HG03439 (cell line): Measurements from ENCODE around the gene RUFY1.
A peak's percentile ranks its signal among the peaks of the same experiment; 100 is the strongest.
"Not testable (repeated sequence)": the region's sequence is repeated elsewhere in the genome, so short reads cannot be mapped to it uniquely, and the experiment has no call there.

ENCODE experiments used
- ATAC-seq: cut with Tn5 transposase; IDR thresholded peaks from one replicate; pipeline ENCODE4 v1.9.1; 2021; ENCODE audit warnings: mild to moderate bottlenecking, moderate library complexity; ENCODE audit not compliant: unreplicated experiment

The RUFY1 gene, protein sequence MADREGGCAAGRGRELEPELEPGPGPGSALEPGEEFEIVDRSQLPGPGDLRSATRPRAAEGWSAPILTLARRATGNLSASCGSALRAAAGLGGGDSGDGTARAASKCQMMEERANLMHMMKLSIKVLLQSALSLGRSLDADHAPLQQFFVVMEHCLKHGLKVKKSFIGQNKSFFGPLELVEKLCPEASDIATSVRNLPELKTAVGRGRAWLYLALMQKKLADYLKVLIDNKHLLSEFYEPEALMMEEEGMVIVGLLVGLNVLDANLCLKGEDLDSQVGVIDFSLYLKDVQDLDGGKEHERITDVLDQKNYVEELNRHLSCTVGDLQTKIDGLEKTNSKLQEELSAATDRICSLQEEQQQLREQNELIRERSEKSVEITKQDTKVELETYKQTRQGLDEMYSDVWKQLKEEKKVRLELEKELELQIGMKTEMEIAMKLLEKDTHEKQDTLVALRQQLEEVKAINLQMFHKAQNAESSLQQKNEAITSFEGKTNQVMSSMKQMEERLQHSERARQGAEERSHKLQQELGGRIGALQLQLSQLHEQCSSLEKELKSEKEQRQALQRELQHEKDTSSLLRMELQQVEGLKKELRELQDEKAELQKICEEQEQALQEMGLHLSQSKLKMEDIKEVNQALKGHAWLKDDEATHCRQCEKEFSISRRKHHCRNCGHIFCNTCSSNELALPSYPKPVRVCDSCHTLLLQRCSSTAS

DNA sequence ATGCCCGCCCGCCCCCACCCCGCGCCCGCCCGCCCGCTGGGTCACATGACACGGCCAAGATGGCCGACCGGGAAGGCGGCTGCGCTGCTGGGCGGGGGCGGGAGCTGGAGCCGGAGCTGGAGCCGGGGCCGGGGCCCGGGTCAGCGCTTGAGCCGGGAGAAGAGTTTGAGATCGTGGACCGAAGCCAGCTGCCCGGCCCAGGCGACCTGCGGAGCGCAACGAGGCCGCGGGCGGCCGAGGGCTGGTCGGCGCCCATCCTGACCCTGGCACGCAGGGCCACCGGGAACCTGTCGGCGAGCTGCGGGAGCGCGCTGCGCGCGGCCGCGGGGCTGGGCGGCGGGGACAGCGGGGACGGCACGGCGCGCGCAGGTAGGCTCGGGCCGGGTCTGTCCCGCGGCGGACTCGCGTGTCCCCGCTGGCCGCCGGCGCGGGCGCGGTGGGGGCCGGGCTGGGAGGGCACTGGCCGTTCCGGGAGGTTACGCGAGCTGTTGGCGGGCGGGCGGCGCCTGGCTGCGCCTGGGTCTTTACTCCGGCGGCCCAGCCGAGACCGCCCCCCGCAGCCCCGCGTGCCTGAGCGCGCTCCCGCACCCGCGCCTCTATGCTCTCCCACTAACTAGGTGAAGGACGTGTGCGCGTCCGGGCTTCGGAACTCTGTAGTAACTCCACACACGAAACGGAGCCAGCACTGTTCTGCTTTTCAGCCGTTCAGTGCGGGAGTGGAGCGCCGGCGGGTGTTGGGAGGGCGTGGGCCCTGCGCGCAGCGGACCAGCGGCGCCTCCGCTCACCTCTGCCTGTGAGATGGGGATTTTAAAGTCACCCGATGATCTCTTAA is at the start of gene RUFY1:
TSS of gene RUFY1 (plus strand) at position 44 of the 832 bp plus-strand sequence. CDS start at position 60, 16 bp downstream.
- peak; percentile 81 for ATAC-seq

DNA sequence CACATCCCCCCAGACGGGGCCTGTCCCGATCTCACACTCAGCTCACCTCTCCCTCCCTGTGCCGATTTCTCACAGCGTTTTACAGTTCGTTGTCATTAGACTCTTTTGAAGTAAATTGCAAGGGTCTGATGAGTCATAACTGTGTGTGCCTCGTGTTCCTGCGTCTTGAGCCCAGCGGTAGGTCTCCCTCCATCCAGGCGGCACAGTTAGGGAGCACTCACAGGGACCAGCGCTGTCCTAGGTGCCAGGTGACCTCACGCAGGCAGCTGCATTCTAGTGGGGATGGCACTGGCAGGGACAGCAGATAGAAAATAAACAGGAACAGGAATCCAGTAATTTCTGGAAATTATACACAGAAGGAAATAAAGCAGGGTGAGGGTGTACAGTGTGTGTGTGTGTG is 48.4 kb upstream of the RUFY1 start:
- ATAC-seq = not testable (repeated sequence)

DNA sequence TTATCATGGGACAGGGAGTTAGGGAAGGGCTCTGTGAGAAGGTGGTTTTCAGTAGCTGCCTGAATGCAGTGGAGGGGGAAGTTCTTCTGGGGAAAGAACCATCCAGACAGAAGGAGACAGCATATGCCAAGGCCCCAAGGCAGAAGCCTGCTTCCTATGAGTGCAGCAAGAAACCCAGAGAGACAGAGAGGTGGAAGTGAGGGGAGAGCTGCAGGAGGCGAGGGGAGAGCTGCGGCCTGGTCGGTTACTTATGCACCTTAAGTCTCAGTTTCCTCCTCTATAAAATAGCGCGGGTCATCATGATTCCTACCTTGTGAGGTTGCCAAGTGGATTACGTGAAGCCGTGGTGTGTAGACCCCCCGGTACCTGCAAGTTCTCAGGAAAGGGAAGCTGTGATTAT is 47.9 kb upstream of the RUFY1 start:
- ATAC-seq = not testable (repeated sequence)

DNA sequence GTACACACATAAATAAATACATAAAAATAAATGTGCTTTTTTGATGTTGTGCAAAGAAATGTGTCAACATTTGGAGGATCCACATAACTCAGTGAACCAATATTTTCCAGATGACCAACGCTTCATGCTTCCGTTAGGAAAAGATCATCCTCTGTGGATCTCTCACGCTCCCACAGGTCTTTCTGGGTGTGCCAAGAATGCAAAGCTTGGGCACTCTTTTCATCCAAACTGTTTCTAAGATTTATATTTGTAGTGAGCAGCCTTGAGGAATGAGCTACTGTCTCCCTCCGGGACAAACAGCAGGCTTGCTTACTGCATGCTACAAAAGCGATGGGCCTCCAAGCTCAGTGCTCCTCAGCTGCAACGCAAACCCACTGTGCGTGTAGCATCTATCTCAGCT is 46.2 kb upstream of the RUFY1 start:
- ATAC-seq = no peak

DNA sequence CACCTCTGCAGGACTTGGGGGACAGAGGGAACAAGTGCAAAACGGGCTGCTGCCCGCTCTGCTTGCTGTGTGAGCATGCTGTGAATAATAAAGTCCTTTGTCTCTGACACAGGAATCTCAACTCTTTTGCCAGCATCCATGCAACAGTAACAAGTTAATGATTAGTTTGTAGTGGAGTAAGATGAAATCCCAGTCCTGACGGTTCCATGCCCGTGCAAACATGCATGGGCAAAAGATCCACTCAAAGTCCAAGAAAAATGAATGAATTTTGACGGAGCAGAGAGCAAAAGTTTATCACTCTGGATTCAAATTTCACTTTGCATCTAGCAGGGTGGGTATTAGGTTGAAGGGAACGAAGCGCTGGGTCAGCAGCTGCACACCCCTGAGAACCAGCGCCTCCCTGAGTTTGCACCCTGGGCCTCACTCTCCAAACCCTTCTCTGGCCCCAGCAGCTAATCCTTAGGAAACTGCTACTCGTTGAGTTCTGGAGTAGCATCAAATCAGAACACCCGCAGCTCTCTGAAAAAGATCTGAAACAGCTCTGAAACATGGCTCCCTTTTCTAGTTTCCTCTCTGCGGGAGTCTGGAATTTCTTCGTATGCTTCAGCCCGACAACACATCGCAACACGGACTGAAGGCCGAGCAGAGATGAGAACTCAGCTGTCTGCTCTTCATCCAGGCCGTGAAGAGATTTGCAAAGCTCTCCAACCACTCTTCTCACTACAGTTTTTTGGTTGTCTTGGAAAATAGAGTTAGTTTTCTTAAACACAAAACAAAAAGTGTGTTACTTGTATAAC is 45.6 kb upstream of the RUFY1 start:
- no peak for ATAC-seq

DNA sequence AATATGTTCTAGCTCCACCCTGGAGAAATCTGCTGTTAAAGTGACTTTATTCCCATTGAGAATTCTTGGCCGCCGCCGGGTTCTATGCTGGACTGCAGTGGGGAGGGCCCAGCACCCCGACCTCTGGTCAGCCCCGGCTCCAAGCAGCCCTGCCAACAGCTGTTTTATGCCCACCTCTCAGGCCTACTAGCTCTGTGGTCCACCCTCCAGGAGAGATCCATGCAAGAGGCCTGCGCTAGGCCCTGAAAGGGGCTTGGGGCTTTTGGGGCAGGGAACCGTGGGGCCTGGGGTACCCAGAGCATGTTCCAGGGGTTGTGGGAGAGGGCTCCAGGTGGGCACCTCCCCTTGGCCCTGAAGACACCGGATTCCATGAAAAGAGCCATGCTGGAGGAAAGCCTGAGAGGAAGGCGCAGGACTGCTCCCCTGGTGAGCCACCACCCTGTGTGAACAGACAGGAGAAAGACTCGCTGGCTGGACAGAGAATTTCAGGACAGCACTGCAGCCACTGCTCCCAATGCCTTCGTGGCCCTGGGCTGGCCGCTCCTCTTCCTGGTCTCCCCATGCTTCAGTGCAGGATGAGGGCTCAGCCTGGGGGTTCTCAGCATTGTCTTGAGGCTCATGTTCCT is 44.6 kb upstream of the RUFY1 start:
- ATAC-seq = no peak

DNA sequence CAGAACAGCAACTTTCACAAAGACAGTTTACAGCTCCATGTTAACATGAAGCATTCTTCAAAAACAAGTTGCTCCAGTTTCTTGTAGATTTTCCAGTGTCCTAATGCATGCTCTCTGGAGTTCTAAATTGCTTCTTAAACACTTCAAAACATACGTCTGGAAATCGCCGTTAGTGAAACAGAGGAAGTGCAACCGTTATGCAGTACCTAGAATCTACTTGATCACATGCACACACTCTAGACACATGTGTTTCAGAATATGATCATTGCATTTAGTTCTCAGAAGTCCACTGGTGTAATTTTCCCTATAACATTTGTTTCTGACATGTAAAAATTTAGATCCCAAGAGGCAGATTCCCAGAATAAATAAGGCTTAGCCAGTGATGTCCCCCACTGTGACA is 41.1 kb upstream of the RUFY1 start:
- no peak for ATAC-seq

DNA sequence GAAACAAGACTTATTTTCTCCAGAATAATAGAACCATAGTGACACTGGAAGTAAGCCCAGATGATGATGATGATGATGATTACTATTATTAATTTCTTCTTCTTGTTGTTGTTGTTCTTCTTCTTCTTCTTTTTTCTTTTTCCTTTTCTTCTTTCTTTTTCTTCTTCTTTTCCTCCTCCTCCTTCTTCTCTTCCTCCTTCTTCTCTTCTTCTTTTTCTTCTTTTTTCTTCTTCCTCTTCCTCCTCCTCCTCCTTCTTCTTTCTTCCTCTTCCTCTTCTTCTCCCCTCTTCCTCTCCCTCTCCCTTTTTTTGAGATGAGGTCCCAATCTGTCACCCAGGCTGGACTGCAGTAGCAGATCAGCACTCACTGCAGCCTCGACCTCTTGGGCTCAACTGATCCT is 40.5 kb upstream of the RUFY1 start:
- ATAC-seq = no peak

DNA sequence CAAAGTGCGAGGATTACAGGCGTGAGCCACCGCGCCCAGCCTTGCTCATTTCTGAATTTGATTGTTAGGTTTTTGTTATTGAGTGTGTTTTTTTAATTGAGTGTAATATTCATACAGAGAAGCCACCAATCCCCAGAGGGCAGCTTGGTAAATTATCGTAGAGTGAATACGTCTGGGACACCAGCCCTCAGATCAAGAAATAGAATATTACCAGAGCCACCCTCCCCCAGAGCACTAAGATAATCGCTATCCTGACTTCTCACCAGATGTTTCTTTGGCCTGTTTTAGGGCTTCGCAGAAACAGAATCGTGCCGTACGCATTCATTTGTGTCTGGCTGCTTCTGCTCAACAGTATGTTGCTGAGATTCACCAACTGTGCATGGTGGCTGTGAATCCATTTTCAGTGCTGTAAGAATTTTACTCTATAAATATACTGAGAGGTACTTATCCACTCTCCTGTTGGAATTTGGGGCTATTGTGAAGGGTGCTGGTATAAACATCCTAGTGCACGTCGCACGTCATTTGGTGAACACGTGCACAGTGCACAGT is 37.8 kb upstream of the RUFY1 start:
- no peak for ATAC-seq

DNA sequence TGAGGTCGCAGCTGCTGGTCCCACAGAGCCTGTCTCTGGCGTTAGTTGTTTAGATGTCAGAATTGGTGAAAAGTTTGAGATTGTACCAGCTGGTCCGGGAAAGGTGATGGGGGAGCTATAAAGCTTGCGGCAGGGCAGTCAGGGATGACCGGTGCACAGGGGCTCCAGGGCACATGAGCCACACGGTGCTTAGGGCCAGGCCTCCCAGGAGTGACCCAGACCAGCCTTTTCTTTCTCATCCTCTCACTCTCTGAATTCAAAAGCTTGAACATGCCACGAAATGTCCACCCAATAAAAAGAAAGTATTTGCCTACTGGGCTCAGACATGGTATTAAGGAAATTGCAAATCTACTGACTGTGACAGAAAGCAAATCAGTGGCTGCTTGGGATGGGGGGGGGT is 34.9 kb upstream of the RUFY1 start:
- ATAC-seq = not testable (repeated sequence)

DNA sequence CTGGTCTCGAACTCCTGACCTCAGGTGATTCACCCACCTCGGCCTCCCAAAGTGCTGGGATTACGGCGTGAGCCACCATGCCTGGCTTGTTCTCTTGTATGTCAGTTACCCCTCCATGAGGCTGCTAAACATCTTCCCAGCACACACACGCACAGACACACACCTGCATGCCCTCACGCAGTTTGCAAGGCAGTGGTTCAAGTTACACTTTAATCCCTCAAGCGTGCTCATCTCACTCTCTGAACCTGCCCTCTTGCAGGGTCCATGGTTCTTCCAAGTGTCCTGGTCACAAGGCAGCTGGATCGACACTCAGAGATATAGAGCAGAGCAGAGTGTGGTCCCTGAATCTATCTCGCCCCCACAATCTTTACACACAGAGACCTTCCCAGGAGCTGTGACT is 34.1 kb upstream of the RUFY1 start:
- ATAC-seq = no peak

DNA sequence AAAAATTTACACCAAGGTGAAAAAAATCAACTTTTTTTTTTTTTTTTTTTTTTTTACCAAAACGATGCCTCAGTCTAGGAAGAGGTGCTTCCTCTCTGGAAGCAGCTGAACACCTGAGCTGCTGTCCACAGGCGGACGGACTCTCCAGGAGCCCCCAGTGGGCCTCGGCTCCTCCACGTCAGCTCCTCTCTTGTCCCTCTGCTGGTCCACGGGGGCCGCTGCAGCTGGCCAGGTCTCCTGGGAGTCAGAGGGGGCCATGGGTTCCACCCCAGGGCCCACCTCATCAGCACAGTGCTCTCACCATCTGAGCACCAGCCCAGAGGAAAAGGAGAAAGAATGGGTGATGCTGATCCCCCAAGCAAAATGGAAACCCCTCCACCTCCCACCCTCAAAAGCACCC is 32.6 kb upstream of the RUFY1 start:
- not testable (repeated sequence) for ATAC-seq

DNA sequence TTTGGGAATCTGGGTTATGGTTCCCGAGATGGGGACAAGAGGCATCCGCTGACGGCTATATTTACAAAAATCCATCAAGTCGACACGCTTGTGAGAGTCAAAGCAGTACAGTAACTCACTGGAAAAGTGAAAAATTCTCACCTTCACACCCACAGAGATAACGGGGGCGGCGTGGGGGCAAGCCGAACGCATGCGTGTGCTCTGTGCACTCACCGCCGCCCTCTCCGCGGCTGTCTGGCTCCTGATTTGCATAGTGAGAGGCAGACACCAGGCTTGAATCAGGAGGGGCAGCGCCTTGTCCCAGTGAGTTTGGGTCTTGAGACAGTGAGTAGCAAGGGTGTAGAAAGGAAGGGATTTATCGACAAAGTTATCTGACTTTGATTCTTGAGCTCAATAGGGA is 32.0 kb upstream of the RUFY1 start:
- ATAC-seq = peak; percentile 92

DNA sequence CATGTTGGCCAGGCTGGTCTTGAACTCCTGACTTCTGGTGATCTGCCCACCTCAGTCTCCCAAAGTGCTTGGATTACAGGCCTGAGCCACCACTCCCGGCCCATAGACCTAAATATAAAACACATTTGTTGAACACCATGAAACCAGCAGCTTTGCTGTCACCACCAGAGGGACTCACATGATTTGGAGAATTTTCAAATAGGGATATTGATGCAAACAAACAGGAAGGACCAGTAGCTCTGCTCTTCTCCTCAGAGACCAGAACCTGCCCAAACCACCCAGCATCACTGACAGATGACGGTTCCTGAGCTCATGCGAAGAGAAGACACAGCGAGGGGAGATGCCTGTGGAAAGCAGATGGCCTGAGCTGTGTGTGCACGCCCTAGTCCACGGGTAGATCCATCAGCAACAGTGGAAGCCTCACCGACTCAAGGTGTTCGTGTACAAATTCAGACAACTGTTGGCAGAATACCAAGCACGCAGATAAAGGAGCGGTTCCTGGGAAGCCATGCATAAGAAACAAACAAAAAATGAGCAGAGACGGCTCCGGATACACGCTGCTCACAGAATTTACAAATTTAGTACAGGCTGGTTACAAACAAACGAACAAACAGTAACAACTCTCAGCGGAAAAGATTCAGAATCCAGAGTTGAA is 30.8 kb upstream of the RUFY1 start:
- ATAC-seq = not testable (repeated sequence)

DNA sequence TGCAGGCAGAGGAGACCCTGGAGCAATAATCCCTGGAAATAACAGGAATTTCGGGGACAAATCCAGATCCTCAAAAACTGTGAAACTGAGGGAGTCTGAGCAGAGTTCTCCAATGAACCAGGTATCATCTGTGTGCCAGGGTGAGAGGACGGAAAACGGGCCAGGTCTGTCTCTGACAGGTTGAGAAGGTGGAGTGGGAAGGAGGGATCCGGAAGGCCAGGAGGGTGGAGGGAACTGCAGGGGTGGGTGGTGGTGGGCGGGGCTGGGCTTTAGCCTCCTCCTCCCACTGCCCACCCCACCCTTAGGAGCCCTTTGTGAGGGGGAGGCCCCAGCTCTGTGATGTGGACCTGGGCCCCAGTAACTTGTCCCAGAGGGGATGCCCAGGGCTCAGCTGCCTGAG is 28.2 kb upstream of the RUFY1 start:
- ATAC-seq = not testable (repeated sequence)

DNA sequence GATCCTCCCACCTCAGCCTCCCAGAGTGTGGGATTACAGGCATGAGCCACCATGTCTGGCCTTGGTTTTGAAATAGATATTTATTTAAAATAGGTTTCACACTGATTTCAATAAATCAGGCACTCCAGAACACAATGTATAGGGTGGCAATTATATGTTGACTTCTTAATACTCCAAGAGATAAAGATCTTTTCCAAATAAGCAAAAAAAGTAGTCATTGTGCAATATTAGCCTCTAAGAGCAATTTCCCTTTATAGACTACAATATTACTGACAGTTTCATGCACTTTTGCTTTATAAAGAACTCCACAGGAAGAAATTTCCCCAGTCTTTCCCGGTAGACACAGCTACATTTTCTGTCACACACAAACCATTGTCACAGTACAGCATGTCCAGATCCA is 23.4 kb upstream of the RUFY1 start:
- no peak for ATAC-seq

DNA sequence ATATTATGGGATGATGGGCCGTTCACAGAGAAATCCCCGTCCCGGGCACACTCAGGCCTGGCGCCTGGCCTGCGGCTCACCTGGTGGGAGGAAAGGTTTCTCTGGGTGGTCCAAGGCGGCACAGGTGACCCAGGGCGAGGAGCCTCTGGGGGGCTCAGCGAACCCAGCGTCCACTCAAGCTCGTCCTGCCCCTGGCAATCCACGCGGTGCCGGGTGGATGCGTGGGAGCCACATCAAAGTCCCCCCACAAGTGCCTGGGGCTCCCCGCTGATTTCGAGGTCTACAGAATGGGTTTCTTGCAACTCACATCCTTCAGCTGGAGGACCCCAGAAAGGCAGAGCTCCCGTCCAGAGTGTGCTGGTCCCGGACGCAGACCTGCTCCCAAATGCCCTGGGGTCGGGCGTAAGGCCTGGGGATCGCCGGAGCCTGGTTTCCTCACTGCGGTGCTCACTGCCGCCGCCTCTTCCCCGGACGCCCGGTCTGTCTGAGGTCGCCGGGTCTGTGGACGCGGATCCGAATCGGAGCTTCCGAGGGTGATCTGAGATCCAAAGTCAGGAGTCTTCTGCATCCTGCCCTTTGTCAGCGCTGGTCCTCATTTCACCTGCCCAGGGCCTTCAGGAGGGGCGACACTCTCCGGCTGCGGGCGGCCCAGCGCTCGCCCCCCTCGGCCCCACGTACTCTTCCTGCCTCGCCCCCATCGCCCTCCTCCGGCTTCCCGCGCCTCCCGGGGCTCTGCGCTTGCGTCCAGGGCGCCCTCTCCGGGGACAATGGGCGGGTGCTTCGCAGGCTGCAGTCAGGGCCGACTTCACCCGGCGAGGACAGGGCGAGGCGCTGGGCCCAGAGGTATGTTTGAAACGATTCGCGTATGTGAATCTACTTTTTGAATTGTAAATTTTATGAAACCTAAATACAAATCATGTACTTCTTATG is 20.0 kb upstream of the RUFY1 start:
- ATAC-seq = peak; percentile 66

DNA sequence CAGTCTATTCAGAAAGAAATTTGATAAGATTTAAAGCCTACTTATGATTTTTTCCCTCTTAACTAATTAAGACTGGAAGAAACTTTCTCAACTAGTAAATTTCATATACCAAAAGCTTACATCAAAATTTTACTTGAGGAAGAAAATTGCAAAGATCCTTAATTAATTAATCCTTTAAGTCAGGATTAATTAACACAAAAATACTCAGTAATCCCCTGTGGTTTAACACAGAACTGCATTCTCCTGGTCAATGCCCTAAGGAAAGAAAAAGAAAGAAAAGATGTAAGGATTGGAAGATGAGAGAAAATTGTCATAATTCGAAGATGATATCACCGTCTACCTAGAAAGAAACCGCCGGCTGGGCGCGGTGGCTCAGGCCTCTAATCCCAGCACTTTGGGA is 17.3 kb upstream of the RUFY1 start:
- ATAC-seq = no peak
